Measurements from ENCODE around the gene PHACTR3. TPM values are rescaled to one million over a fixed set of nuclear protein-coding genes. Genes with fewer than 3 reads are reported as not detected.

PHACTR3 gene
- total RNA-seq, 1 experiment from 2014 or later = not detected

- Histone ChIP-seq H2BK120ac (ENCODE audit: low read depth, low read length, poor library complexity, severe bottlenecking) (no peak overlapping the region), H4K20me1 (ENCODE audit: control insufficient read depth, insufficient read depth, insufficient read length) (no peaks in the 10 kb centered on the region), H3K23ac (ENCODE audit: insufficient read length, low read depth, low read length) (no peak overlapping the region), H3K27ac (ENCODE audit: insufficient read length, low read depth, low read length) (no peak overlapping the region), H3K79me1 (ENCODE audit: insufficient read depth, low read depth, low read length, poor library complexity, severe bottlenecking) (no peaks in the 10 kb centered on the region), H2BK5ac (ENCODE audit: insufficient read length, low read length) (no peak overlapping the region), H2BK12ac (ENCODE audit: insufficient read length, low read depth, low read length) (no peak overlapping the region), H2BK15ac (ENCODE audit: low read depth, low read length) (no peak overlapping the region), H3K4me1 (ENCODE audit: insufficient read depth, low read length) (no peaks in the 10 kb centered on the region), H3K4me2 (ENCODE audit: insufficient read depth, insufficient read length, low read length) (no peak overlapping the region), H2BK20ac (ENCODE audit: low read depth, low read length, poor library complexity, severe bottlenecking) (no peak overlapping the region), H4K8ac (replicated peaks; ENCODE audit: insufficient read length, low read depth, low read length) (no peak overlapping the region), H3K56ac (ENCODE audit: insufficient read length, low read depth, low read length) (no peak overlapping the region), H3K27me3 (ENCODE audit: insufficient read depth, low read length) (peaks cover 12% of the 10 kb centered on the region; the same call in 1 of the 2 replicates), H3K9me3 (ENCODE audit: control insufficient read depth, low read depth, low read length) (no peaks in the 10 kb centered on the region), H2AK5ac (ENCODE audit: insufficient read length, low read length) (no peak overlapping the region), H2AFZ (ENCODE audit: low read length) (no peak overlapping the region), H3K9ac (ENCODE audit: extremely low read depth, insufficient read length, low read length) (no peak overlapping the region), H3K18ac (ENCODE audit: insufficient read length, low read depth, low read length) (no peak overlapping the region), H3K14ac (ENCODE audit: insufficient read depth, low read length) (no peak overlapping the region), H3K4ac (ENCODE audit: low read depth, low read length) (no peak overlapping the region), H4K5ac (ENCODE audit: insufficient read length, low read depth, low read length) (no peak overlapping the region), H4K91ac (ENCODE audit: insufficient read length, low read depth, low read length) (no peak overlapping the region), H3K79me2 (ENCODE audit: insufficient read depth, low read length) (no peaks in the 10 kb centered on the region), H3T11ph (ENCODE audit: low read length) (no peak overlapping the region), H3K23me2 (ENCODE audit: insufficient read length, low read depth, low read length, poor library complexity, severe bottlenecking) (no peaks in the 10 kb centered on the region)
- H3K9me3 Mint-ChIP-seq = peaks cover 0 to 89% of the 10 kb centered on the region in 2 experiments; a peak in 2 of 5 replicates
- no CpG with 5 or more reads among the region's 4 CpGs for WGBS (ENCODE audit: extremely low coverage, insufficient read length, low lambda C conversion rate)
- no peak for DNase-seq
- peaks cover 53% of the 10 kb centered on the region for H3K27me3 Mint-ChIP-seq (ENCODE audit: low read depth)
- no peak overlapping the region for H3K4me3 Mint-ChIP-seq
- peaks cover 0 to 5% (median 2%) of the 10 kb centered on the region in 3 experiments; a peak in 3 of 7 replicates for H3K36me3 Mint-ChIP-seq (ENCODE audit: insufficient read depth in 1 of 3, low read depth in 3 of 3)
- no peak for TF ChIP-seq CTCF (conservative IDR thresholded peaks at IDR 0.05)
- H3K4me1 Mint-ChIP-seq = peaks cover 0 to 3% of the 10 kb centered on the region in 2 experiments; a peak in 1 of 4 replicates
- no peak overlapping the region for H3K27ac Mint-ChIP-seq
These were observed 141.8 kb downstream of the PHACTR3 start for GRCh38 chr20:59746155-59746554.

All from H9 (cell line).